GM10266 (cell line): ENCODE measurements around the gene ERI3.
A peak's percentile ranks its signal among the peaks of the same experiment; 100 is the strongest.

ENCODE experiments used
- DNase-seq: peaks from one replicate; pipeline ENCODE4 v3.0.0; 2012; ENCODE audit errors: extremely low spot score
- CTCF ChIP-seq: IDR thresholded peaks from 2 replicates; pipeline ENCODE4 v1.5.1; 2012; ENCODE audit warnings: mild to moderate bottlenecking, low read depth; ENCODE audit not compliant: control insufficient read depth, insufficient read depth; ENCODE audit errors: missing control alignments

Gene ERI3, protein sequence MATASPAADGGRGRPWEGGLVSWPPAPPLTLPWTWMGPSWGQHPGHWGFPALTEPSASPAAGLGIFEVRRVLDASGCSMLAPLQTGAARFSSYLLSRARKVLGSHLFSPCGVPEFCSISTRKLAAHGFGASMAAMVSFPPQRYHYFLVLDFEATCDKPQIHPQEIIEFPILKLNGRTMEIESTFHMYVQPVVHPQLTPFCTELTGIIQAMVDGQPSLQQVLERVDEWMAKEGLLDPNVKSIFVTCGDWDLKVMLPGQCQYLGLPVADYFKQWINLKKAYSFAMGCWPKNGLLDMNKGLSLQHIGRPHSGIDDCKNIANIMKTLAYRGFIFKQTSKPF

GRCh38 chr1:44354840-44355581, at the start of gene ERI3:
TSS of gene ERI3 (minus strand) at chr1:44355257. CDS start at chr1:44355026, 231 bp downstream.
- DNase-seq: peak; percentile 99
- TF ChIP-seq CTCF: no peak

GRCh38 chr1:44401256-44402228, 46.5 kb upstream of the ERI3 start:
- TF ChIP-seq CTCF: no peak
- no peak for DNase-seq

GRCh38 chr1:44390277-44390676, 35.2 kb upstream of the ERI3 start:
- TF ChIP-seq CTCF: no peak
- no peak for DNase-seq

- no peak for DNase-seq
- TF ChIP-seq CTCF: no peak
These were observed 34.4 kb upstream of the ERI3 start for GRCh38 chr1:44389437-44389836.

DNA sequence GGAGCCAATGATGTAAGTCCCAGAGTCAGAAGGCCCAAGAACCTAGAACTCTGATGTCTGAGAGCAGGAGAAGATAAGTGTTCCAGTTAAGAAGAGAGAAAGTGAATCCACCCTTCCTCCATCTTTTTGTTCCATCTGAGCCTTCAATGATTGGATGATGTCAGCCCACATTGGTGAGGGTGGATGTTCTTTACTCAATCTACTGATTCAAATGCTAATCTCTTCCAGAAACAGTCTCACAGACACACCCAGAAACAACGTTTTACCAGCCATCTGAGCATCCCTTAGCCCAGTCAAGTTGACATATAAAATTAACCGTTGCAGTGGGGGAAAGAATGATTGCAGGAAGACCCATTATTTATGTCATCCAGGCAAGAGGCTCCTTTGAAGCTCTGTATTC, 33.5 kb upstream of the ERI3 start:
- no peak for TF ChIP-seq CTCF
- no peak for DNase-seq

DNA sequence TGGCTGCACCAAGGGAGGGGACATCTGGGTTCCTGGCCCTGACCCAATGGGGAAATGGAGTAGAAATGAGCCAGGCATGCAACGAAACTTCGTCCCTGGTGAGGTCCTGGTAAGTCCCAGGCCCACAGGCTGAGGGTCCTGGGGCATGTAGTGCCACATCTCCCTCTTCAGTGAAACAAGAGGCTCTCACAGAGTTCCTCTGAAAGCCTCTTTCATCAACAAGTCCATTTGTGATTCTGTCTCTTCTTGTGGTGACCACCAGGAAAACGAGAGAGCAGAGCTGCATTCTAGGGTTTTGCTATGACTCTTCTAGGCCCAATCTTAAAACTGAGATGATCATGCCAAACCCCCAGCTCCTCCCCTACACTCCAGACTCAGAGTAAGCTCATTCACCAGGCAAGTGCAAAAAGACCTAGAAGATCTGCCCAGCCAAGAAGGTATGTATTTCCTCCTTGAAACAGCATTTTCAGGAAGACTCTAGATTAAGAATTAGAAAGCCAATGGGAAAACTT, 25.7 kb upstream of the ERI3 start:
- no peak for DNase-seq
- no peak for TF ChIP-seq CTCF
